Ovary (tissue), 3 donors: ENCODE results near the gene HOXC9.

Experiments
- CTCF ChIP-seq, 3 donors: fragments of 450-650 bp in 2 of 3; fragments of 200-600 bp in 1 of 3; IDR thresholded peaks; one replicate each; pipeline versions ENCODE4 v1.5.1 to v1.8.0; 2016 to 2022; ENCODE audit warnings: antibody characterized with exemption in 3 of 3, mild to moderate bottlenecking in 1 of 3
- POLR2A ChIP-seq: fragments of 450-650 bp; IDR thresholded peaks from one replicate; pipeline ENCODE4 v1.6.1; 2017; ENCODE audit warnings: antibody characterized with exemption, mild to moderate bottlenecking, moderate library complexity
- donor health status: DM: no; HTN: no; CAD: no.

DNA sequence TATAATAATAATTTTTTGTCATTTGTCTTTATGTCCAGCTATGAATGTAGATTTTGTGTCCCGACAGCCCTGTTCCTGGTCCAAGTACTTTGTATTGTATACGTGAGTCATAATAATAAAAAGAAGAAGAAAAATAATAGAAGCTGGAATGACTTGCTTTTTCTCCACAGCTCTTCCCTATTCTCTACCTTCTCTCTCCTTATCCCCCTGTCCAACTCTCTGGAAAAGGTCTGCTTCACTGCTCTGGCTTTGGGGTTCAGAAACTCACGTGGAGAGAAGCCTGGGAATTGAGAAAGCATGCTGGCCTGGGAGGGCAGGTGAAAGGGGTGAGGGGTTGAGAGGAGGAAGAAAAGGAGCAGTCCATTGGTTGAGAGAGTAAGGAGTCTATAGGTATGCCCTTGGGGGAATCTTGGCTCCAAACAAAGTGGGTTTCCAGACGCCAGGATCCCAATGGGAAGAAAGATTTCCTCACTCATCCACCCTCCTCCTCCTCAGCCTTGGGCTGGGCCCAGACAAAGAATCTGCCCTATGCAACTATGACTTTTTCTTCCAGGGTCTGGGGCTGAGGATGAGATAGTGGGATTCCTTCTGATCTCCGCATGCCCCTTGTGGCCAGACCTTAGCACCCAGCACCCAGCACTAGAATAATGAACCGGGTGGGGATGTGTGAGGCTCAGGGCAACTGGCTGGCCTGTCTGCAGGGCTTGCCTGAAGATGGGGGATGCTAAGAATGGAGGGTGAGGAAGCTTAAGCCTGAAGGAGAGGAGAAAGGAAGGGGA lies 12.9 kb downstream of the HOXC9 start:
- TF ChIP-seq CTCF (IDR thresholded peaks at IDR 0.05) (no peak), POLR2A (no peak)
